ENCODE data around the gene MTG2. TPM values are rescaled to one million over a fixed set of nuclear protein-coding genes. Genes with fewer than 3 reads are reported as not detected.

Gene MTG2
- total RNA-seq, 1 donor from 2014 or later: 31.0 TPM

- no peak for DNase-seq (ENCODE audit: low spot score)
- ATAC-seq: no peak
These were observed 20.0 kb downstream of the MTG2 start for GRCh38 chr20:62202676-62203377.

- no peak for DNase-seq (ENCODE audit: low spot score)
- ATAC-seq: no peak
These were observed 20.7 kb downstream of the MTG2 start for GRCh38 chr20:62203378-62204030.

- DNase-seq (ENCODE audit: low spot score): no peak
- no peak for ATAC-seq
These were observed 23.0 kb downstream of the MTG2 start for GRCh38 chr20:62205618-62206387.

GRCh38 chr20:62206388-62206775 lies 23.6 kb downstream of the MTG2 start:
- ATAC-seq (no peak), DNase-seq (ENCODE audit: low spot score) (no peak)

- ATAC-seq: no peak
These were observed 25.4 kb downstream of the MTG2 start for GRCh38 chr20:62208061-62208794.

GRCh38 chr20:62208795-62209755 lies 26.2 kb downstream of the MTG2 start:
- peak; percentile 10 for ATAC-seq
- DNase-seq (ENCODE audit: low spot score): no peak

More at GRCh38 chr20:62208061-62208794, 25.4 kb downstream of the MTG2 start:
- no peak for DNase-seq (ENCODE audit: low spot score)

- no peak for DNase-seq (ENCODE audit: low spot score)
These were observed 27.1 kb downstream of the MTG2 start for GRCh38 chr20:62209850-62210495.

GRCh38 chr20:62210496-62210855 lies 27.6 kb downstream of the MTG2 start:
- ATAC-seq (no peak), DNase-seq (ENCODE audit: low spot score) (no peak)

More at GRCh38 chr20:62209850-62210495, 27.1 kb downstream of the MTG2 start:
- no peak for ATAC-seq

- DNase-seq (ENCODE audit: low spot score) (no peak), ATAC-seq (no peak)
These were observed 28.4 kb downstream of the MTG2 start for GRCh38 chr20:62211216-62211615.

- DNase-seq (ENCODE audit: low spot score) (no peak), ATAC-seq (no peak)
These were observed 29.0 kb downstream of the MTG2 start for GRCh38 chr20:62211769-62212288.

GRCh38 chr20:62212299-62212698 lies 29.5 kb downstream of the MTG2 start:
- ATAC-seq (no peak), DNase-seq (ENCODE audit: low spot score) (no peak)

GRCh38 chr20:62214067-62214466 lies 31.2 kb downstream of the MTG2 start:
- ATAC-seq: peak; percentile 43
- no peak for DNase-seq (ENCODE audit: low spot score)

- no peak for ATAC-seq
- no peak for DNase-seq (ENCODE audit: low spot score)
These were observed 32.5 kb downstream of the MTG2 start for GRCh38 chr20:62215020-62215990.

- no peak for DNase-seq (ENCODE audit: low spot score)
- ATAC-seq: no peak
These were observed 33.3 kb downstream of the MTG2 start for GRCh38 chr20:62215991-62216635.

GRCh38 chr20:62216636-62217566 lies 34.1 kb downstream of the MTG2 start:
- ATAC-seq (no peak), DNase-seq (ENCODE audit: low spot score) (no peak)
